Sigmoid colon (tissue), 7 donors: ENCODE measurements around the gene SEC61A1. TPM values are rescaled to one million over a fixed set of nuclear protein-coding genes. Genes with fewer than 3 reads are reported as not detected.

Source experiments
- DNase-seq: peaks from one replicate; pipeline ENCODE4 v3.0.0-alpha.2; 2019
- H3K27ac ChIP-seq, 4 donors: fragments of 200-600 bp; sonication (generic); one replicate each; pipeline ENCODE4 v1.5.1; 2016 to 2019; ENCODE audit warnings: mild to moderate bottlenecking in 1 of 4
- H3K27me3 ChIP-seq, 3 donors: fragments of 200-600 bp; sonication (generic); one replicate each; pipeline ENCODE4 v1.5.1; 2019; ENCODE audit warnings: mild to moderate bottlenecking in 1 of 3
- H3K36me3 ChIP-seq, 4 donors: fragments of 200-600 bp; sonication (generic); one replicate each; pipeline ENCODE4 v1.5.1; 2016 to 2019
- H3K4me1 ChIP-seq, 4 donors: fragments of 200-600 bp; sonication (generic); one replicate each; pipeline ENCODE4 v1.5.1; 2017 to 2019
- H3K4me3 ChIP-seq, 4 donors: fragments of 200-600 bp; sonication (generic); one replicate each; pipeline ENCODE4 v1.5.1; 2017 to 2019; ENCODE audit warnings: mild to moderate bottlenecking in 2 of 4, moderate library complexity in 1 of 4
- H3K9me3 ChIP-seq, 4 donors: fragments of 200-600 bp in 3 of 4; sonication (generic) in 3 of 4; one replicate each; pipeline versions ENCODE4 v1.5.1 to v1.6.1; 2013 to 2019
- EP300 ChIP-seq, 4 donors: sonication (generic); formaldehyde crosslinking; IDR thresholded peaks; one replicate each; pipeline ENCODE4 v1.6.1; 2017; ENCODE audit warnings: antibody characterized with exemption in 4 of 4
- POLR2A ChIP-seq, 2 donors: fragments of 450-650 bp; IDR thresholded peaks; one replicate each; pipeline ENCODE4 v1.6.1; 2016; ENCODE audit warnings: antibody characterized with exemption in 2 of 2, mild to moderate bottlenecking in 2 of 2, moderate library complexity in 2 of 2
- POLR2AphosphoS5 ChIP-seq, 4 donors: sonication (generic); formaldehyde crosslinking; IDR thresholded peaks; one replicate each; pipeline ENCODE4 v1.6.1; 2017; ENCODE audit warnings: antibody characterized with exemption in 4 of 4
- WGBS, 2 donors: extraction: QIAGEN DNeasy Blood & Tissue Kit; methylation state at CpG; one replicate each; pipeline ENCODE4 v1.1.7; 2013; 5-methylcytosine and 5-hydroxymethylcytosine counted together
- intact Hi-C: fragments of 100-400 bp; cut with DNase I; formaldehyde crosslinking; loops from one replicate; pipeline ENCODE4 v1.15.1; 2023
- polyA plus RNA-seq, 3 donors: library from polyadenylated mRNA; stranded (reverse); fragments of 200-250 nt; gene quantifications; one replicate each; pipeline ENCODE4 v1.2.3, GENCODE V29; 2013
- total RNA-seq, 4 donors: library from RNA; depleted of rRNA; stranded (reverse); fragments of >200 nt; gene quantifications; one replicate each; pipeline ENCODE4 v1.1.0, GENCODE V29; 2016
- TF ChIP-seq, protein P1 (sequence below), 4 experiments: fragments of 450-650 bp in 3 of 4; fragments of 200-600 bp in 1 of 4; IDR thresholded peaks; one replicate each; pipeline ENCODE4 v1.5.1; 2016 to 2019; ENCODE audit warnings: antibody characterized with exemption in 4 of 4, mild to moderate bottlenecking in 3 of 4, moderate library complexity in 2 of 4
- donor health status: healthy with polysubstance abuse.
- donor health status: Bipolar disorder and iron deficiency.
- donor health status: healthy.

Gene SEC61A1
- 10 to 100 TPM; 52.3 to 82.5 (median 63.0) TPM for total RNA-seq
- 100 to 1,000 TPM in 1 of 3 donors, 10 to 100 TPM in 2; 17.4 to 152 (median 20.1) TPM for polyA plus RNA-seq

DNA sequence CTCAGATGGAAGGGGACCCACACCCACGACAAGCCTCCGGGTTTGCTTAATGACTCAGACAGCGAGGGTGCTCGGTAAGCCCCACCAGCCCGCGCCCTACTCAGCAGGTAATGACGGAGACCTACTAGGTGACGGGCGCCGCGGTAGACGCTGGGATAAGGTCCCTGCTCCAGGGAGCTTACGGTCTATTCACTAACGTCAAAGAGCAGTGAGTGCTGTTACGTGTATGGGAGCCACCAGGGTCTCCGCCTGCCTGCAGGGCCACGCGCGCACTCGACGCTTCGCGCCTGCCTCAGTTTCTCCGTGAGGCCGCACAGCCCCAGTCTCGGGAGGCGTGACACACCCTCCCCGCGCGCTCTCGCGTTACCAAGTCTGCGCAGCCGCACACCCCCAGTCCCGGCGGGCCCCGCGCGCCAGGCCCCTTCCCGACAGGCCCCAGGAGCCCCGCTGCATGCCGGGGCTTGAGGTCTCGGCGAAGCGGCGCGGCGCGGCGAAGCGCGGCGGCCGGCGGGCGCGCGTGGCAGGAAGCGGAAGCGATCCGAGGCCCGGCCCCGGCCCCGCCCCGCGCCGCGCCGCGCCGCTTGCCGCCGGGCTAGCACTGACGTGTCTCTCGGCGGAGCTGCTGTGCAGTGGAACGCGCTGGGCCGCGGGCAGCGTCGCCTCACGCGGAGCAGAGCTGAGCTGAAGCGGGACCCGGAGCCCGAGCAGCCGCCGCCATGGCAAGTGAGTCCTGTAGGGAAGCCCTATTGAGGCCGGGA is at the start of gene SEC61A1:
TSS of gene SEC61A1 (plus strand) at position 601 of the 758 bp plus-strand sequence. CDS start at position 717, 116 bp downstream.
- intact Hi-C loops, result loop anchor here (5.0 to 10.0 kb wide), 3 partner anchors 137 to 1067 kb away; partner anchors contain the start of genes ABTB1, KBTBD12 and PLXNA1
- H3K4me3 ChIP-seq, result peak within 1 kb of the TSS; percentile 82 to 99 (median 98)
- TF ChIP-seq, protein P1, sequence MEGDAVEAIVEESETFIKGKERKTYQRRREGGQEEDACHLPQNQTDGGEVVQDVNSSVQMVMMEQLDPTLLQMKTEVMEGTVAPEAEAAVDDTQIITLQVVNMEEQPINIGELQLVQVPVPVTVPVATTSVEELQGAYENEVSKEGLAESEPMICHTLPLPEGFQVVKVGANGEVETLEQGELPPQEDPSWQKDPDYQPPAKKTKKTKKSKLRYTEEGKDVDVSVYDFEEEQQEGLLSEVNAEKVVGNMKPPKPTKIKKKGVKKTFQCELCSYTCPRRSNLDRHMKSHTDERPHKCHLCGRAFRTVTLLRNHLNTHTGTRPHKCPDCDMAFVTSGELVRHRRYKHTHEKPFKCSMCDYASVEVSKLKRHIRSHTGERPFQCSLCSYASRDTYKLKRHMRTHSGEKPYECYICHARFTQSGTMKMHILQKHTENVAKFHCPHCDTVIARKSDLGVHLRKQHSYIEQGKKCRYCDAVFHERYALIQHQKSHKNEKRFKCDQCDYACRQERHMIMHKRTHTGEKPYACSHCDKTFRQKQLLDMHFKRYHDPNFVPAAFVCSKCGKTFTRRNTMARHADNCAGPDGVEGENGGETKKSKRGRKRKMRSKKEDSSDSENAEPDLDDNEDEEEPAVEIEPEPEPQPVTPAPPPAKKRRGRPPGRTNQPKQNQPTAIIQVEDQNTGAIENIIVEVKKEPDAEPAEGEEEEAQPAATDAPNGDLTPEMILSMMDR (IDR thresholded peaks at IDR 0.05), result no peak
- TF ChIP-seq POLR2A (IDR thresholded peaks at IDR 0.05), result peak; percentile 38 to 60
- TF ChIP-seq POLR2AphosphoS5 (IDR thresholded peaks at IDR 0.05), result peak; percentile 54 to 91 (median 83)
- peak in 1 of 4 donors; percentile 29 for TF ChIP-seq EP300 (IDR thresholded peaks at IDR 0.05)
- peaks cover 3 to 22% (median 5%) of the 10 kb centered on the region in 4 donors for H3K36me3 ChIP-seq
- 0 to 1% methylated on average over 90 of the region's 90 CpGs for WGBS, 2 donors
- no peaks in the 10 kb centered on the region for H3K27me3 ChIP-seq
- DNase-seq, result peak; percentile 96
- peak within 1 kb of the TSS; percentile 94 to 97 (median 94) for H3K27ac ChIP-seq
- no peaks in the 10 kb centered on the region for H3K9me3 ChIP-seq
- peaks cover 0 to 45% (median 33%) of the 10 kb centered on the region in 4 donors for H3K4me1 ChIP-seq

DNA sequence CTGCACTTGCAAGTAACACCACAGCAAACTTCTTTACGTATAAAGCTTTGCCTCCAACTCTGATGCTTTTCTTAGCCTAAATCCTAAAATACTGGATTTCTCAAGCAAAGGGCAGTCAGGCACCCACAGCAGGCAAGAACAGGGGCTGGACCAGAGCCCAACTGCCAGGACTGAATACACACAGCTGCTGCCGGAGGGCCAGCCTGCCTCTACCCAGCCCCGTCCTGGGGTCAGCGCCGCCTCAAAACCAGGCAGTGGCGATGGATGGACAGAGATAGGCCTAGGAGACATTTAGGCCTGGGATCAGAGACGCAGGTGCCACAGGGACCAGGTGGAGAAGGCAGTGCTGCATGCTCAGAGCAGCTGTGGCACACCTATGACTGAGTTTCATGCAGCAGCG is 47.6 kb upstream of the SEC61A1 start:
- TF ChIP-seq, protein P1 (IDR thresholded peaks at IDR 0.05), result no peak
- TF ChIP-seq POLR2AphosphoS5 (IDR thresholded peaks at IDR 0.05) (no peak), POLR2A (IDR thresholded peaks at IDR 0.05) (no peak), EP300 (IDR thresholded peaks at IDR 0.05) (no peak)
- no peaks in the 10 kb centered on the region for H3K36me3 ChIP-seq
- no peaks in the 10 kb centered on the region for H3K4me1 ChIP-seq
- H3K27ac ChIP-seq, result no peak overlapping the region
- no peak for DNase-seq
- WGBS, 2 donors, result 90% methylated on average over 8 of the region's 8 CpGs
- H3K4me3 ChIP-seq, result no peak overlapping the region
- no peaks in the 10 kb centered on the region for H3K9me3 ChIP-seq
- peaks cover 0 to 24% (median 6%) of the 10 kb centered on the region in 3 donors for H3K27me3 ChIP-seq
- intact Hi-C loops, result no loop called here

DNA sequence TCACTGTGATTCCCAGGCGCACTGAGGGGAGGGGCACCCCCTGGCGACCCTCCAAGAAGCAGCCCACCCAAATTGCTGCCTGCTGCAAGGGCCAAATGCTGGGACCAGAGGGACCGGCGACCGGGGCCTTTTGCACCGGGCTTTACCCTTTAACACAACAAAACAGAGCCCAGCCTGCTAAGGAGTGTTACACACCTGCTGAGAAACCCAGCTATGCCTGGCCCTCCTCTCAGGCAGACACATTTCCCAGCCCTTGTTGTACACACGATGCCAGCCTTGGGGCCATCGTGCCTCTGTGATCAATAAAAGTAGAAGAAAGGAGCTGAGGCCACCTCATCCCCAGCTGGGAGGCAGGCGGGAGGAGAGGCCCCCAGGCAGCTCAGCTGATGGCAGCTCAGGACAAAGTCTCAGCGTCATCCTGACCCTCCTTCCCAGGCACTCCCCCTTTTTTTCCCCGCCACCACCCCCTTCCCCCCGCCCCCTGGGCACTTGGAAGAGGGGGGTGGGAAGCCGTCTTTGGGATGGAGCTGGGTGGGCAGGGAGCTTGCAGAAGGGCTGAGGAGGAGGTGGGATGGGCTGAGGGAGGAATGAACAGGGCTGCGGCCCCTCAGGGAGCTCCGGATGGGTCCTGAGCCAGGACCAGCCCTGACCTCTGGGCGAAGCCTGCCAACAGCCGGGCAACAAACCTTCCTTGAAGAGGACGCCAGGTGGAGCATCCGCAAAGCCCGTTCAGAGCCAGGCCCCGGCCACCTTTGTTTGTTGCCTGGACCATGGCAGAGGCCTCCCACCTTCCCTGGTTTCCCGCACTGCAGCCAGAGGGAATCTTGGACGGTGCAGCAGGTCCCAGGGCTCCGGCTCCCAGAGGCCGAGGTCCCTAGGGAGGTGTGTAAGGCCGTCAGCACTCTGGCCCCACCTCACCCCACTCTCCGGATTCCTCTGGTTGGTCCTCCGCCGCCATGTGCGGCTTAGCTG is 45.9 kb upstream of the SEC61A1 start:
- WGBS, 2 donors, result 47 to 60% methylated on average over 30 of the region's 30 CpGs
- H3K4me3 ChIP-seq, result no peak overlapping the region
- H3K27ac ChIP-seq, result no peak overlapping the region
- intact Hi-C loops, result no loop called here
- no peaks in the 10 kb centered on the region for H3K9me3 ChIP-seq
- H3K27me3 ChIP-seq, result peaks cover 0 to 39% (median 6%) of the 10 kb centered on the region in 3 donors
- no peaks in the 10 kb centered on the region for H3K36me3 ChIP-seq
- no peak for TF ChIP-seq POLR2A (IDR thresholded peaks at IDR 0.05)
- TF ChIP-seq, protein P1 (IDR thresholded peaks at IDR 0.05), result no peak
- no peak for TF ChIP-seq POLR2AphosphoS5 (IDR thresholded peaks at IDR 0.05)
- no peak for TF ChIP-seq EP300 (IDR thresholded peaks at IDR 0.05)
- H3K4me1 ChIP-seq, result no peaks in the 10 kb centered on the region
- DNase-seq, result no peak

DNA sequence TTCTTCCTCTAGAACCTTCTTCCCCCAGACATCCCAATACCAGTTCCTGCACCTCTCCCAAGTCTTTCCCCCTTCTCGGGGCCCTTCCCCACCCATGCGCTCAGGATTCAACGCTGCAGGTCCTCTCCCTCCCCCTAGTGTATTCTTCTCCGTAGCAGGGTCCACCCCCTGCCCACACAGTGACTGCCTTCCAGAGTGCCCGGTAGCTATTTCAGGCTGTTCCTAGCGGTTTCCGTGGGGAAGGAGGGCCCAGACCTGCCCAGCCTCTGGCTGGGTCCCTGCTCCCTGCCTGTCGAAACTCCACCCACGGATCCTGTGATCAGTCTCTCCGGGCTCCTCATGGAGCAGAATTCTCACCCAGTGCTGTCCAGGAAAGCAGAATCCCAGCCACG is 45.2 kb upstream of the SEC61A1 start:
- Histone ChIP-seq H3K27me3 (peaks cover 0 to 46% (median 6%) of the 10 kb centered on the region in 3 donors), H3K9me3 (no peaks in the 10 kb centered on the region), H3K36me3 (no peaks in the 10 kb centered on the region), H3K27ac (no peak overlapping the region), H3K4me1 (no peaks in the 10 kb centered on the region), H3K4me3 (no peak overlapping the region)
- 55 to 61% methylated on average over 11 of the region's 11 CpGs for WGBS, 2 donors
- DNase-seq, result peak; percentile 11
- intact Hi-C loops, result no loop called here
- TF ChIP-seq POLR2A (IDR thresholded peaks at IDR 0.05) (no peak), EP300 (IDR thresholded peaks at IDR 0.05) (no peak), POLR2AphosphoS5 (IDR thresholded peaks at IDR 0.05) (no peak)
- TF ChIP-seq, protein P1 (IDR thresholded peaks at IDR 0.05), result no peak
